Stimulated activated memory B cell treated with anti-CD40 and anti-IgM and Interleukin-4, amounts not matched to agents 10 μg/mL and 1 μg/mL and 100 μg/mL, for 72 hours (primary cell): ENCODE results near the gene FKBP10.
A peak's percentile ranks its signal among the peaks of the same experiment; 100 is the strongest.

Experiments
- ATAC-seq: fragments of 150-1000 bp; cut with Tn5 transposase; 2 replicates; pipeline ENCODE4 v1.10.0; 2021
- H3K27ac Mint-ChIP-seq: one replicate; pipeline ENCODE4 v1.8.0; 2022; ENCODE audit warnings: mild to moderate bottlenecking, mixed read lengths
- H3K27me3 Mint-ChIP-seq: one replicate; pipeline ENCODE4 v1.8.0; 2022; ENCODE audit warnings: mixed read lengths
- H3K36me3 Mint-ChIP-seq: one replicate; pipeline ENCODE4 v1.8.0; 2022; ENCODE audit warnings: mixed read lengths
- H3K4me1 Mint-ChIP-seq: one replicate; pipeline ENCODE4 v1.8.0; 2022; ENCODE audit warnings: mixed read lengths
- H3K4me3 Mint-ChIP-seq: one replicate; pipeline ENCODE4 v1.8.0; 2022; ENCODE audit warnings: mild to moderate bottlenecking, moderate library complexity, mixed read lengths
- H3K9me3 Mint-ChIP-seq: one replicate; pipeline ENCODE4 v1.8.0; 2022; ENCODE audit warnings: mixed read lengths

FKBP10 gene

GRCh38 chr17:41812381-41813151, at the start of gene FKBP10:
TSS of gene FKBP10 (plus strand) at chr17:41813004. CDS start at chr17:41813035, 31 bp downstream.
- peaks cover 39% of the 10 kb centered on the region for H3K27me3 Mint-ChIP-seq
- ATAC-seq, result no peak
- no peaks in the 10 kb centered on the region for H3K9me3 Mint-ChIP-seq
- H3K27ac Mint-ChIP-seq, result peak within 1 kb of the TSS; percentile 71
- peaks cover 24% of the 10 kb centered on the region for H3K4me1 Mint-ChIP-seq
- no peaks in the 10 kb centered on the region for H3K36me3 Mint-ChIP-seq
- H3K4me3 Mint-ChIP-seq, result peak within 1 kb of the TSS; percentile 90

- H3K4me3 Mint-ChIP-seq, result no peak overlapping the region
- no peaks in the 10 kb centered on the region for H3K9me3 Mint-ChIP-seq
- no peak for ATAC-seq
- H3K27ac Mint-ChIP-seq, result no peak overlapping the region
- no peaks in the 10 kb centered on the region for H3K27me3 Mint-ChIP-seq
- H3K4me1 Mint-ChIP-seq, result peaks cover 8% of the 10 kb centered on the region
- H3K36me3 Mint-ChIP-seq, result peaks cover 10% of the 10 kb centered on the region
Measured at GRCh38 chr17:41763327-41763726, 49.5 kb upstream of the FKBP10 start.

- H3K36me3 Mint-ChIP-seq, result peaks cover 10% of the 10 kb centered on the region
- ATAC-seq, result no peak
- no peak overlapping the region for H3K4me3 Mint-ChIP-seq
- peaks cover 2% of the 10 kb centered on the region for H3K4me1 Mint-ChIP-seq
- no peak overlapping the region for H3K27ac Mint-ChIP-seq
- H3K9me3 Mint-ChIP-seq, result no peaks in the 10 kb centered on the region
- no peaks in the 10 kb centered on the region for H3K27me3 Mint-ChIP-seq
Measured at GRCh38 chr17:41766135-41766534, 46.7 kb upstream of the FKBP10 start.

- no peaks in the 10 kb centered on the region for H3K9me3 Mint-ChIP-seq
- no peak for ATAC-seq
- peaks cover 6% of the 10 kb centered on the region for H3K36me3 Mint-ChIP-seq
- no peaks in the 10 kb centered on the region for H3K27me3 Mint-ChIP-seq
- no peak overlapping the region for H3K4me3 Mint-ChIP-seq
- H3K4me1 Mint-ChIP-seq, result peaks cover 7% of the 10 kb centered on the region
- H3K27ac Mint-ChIP-seq, result no peak overlapping the region
Measured at GRCh38 chr17:41767324-41768042, 45.3 kb upstream of the FKBP10 start.

GRCh38 chr17:41768682-41769288, 44.0 kb upstream of the FKBP10 start:
- H3K4me1 Mint-ChIP-seq, result peaks cover 7% of the 10 kb centered on the region

GRCh38 chr17:41769346-41769862, 43.4 kb upstream of the FKBP10 start:
- Mint-ChIP-seq H3K27ac (no peak overlapping the region), H3K36me3 (peaks cover 6% of the 10 kb centered on the region), H3K9me3 (no peaks in the 10 kb centered on the region), H3K27me3 (peaks cover 7% of the 10 kb centered on the region), H3K4me3 (no peak overlapping the region), H3K4me1 (peaks cover 10% of the 10 kb centered on the region)
- ATAC-seq, result no peak

More at GRCh38 chr17:41768682-41769288, 44.0 kb upstream of the FKBP10 start:
- Mint-ChIP-seq H3K9me3 (no peaks in the 10 kb centered on the region), H3K36me3 (peaks cover 6% of the 10 kb centered on the region), H3K27me3 (peaks cover under 1% of the 10 kb centered on the region), H3K27ac (no peak overlapping the region), H3K4me3 (no peak overlapping the region)
- no peak for ATAC-seq

GRCh38 chr17:41769985-41770384, 42.8 kb upstream of the FKBP10 start:
- no peaks in the 10 kb centered on the region for H3K9me3 Mint-ChIP-seq
- H3K4me3 Mint-ChIP-seq, result no peak overlapping the region
- H3K4me1 Mint-ChIP-seq, result peaks cover 14% of the 10 kb centered on the region
- ATAC-seq, result peak; percentile 9
- peaks cover 6% of the 10 kb centered on the region for H3K36me3 Mint-ChIP-seq
- peaks cover 9% of the 10 kb centered on the region for H3K27me3 Mint-ChIP-seq
- no peak overlapping the region for H3K27ac Mint-ChIP-seq

- ATAC-seq, result peak; percentile 6
- peak overlapping the region; percentile 66 for H3K4me3 Mint-ChIP-seq
- H3K27me3 Mint-ChIP-seq, result peaks cover 24% of the 10 kb centered on the region
- H3K9me3 Mint-ChIP-seq, result no peaks in the 10 kb centered on the region
- H3K36me3 Mint-ChIP-seq, result no peaks in the 10 kb centered on the region
- peaks cover 14% of the 10 kb centered on the region for H3K4me1 Mint-ChIP-seq
- H3K27ac Mint-ChIP-seq, result peak overlapping the region; percentile 78
Measured at GRCh38 chr17:41771389-41772206, 41.2 kb upstream of the FKBP10 start.

- Mint-ChIP-seq H3K27ac (peak overlapping the region; percentile 78), H3K36me3 (no peaks in the 10 kb centered on the region), H3K4me3 (peak overlapping the region; percentile 66), H3K4me1 (peaks cover 14% of the 10 kb centered on the region), H3K9me3 (no peaks in the 10 kb centered on the region), H3K27me3 (peaks cover 24% of the 10 kb centered on the region)
- no peak for ATAC-seq
Measured at GRCh38 chr17:41772218-41772585, 40.6 kb upstream of the FKBP10 start.

GRCh38 chr17:41772586-41773189, 40.1 kb upstream of the FKBP10 start:
- no peak for ATAC-seq
- Mint-ChIP-seq H3K27me3 (peaks cover 24% of the 10 kb centered on the region), H3K4me1 (peaks cover 14% of the 10 kb centered on the region), H3K9me3 (no peaks in the 10 kb centered on the region), H3K36me3 (no peaks in the 10 kb centered on the region), H3K4me3 (no peak overlapping the region), H3K27ac (peak overlapping the region; percentile 78)

GRCh38 chr17:41773190-41773588, 39.6 kb upstream of the FKBP10 start:
- Mint-ChIP-seq H3K9me3 (no peaks in the 10 kb centered on the region), H3K27ac (no peak overlapping the region), H3K27me3 (peaks cover 24% of the 10 kb centered on the region), H3K36me3 (no peaks in the 10 kb centered on the region), H3K4me3 (no peak overlapping the region), H3K4me1 (peaks cover 14% of the 10 kb centered on the region)
- no peak for ATAC-seq

- no peak overlapping the region for H3K4me3 Mint-ChIP-seq
- H3K4me1 Mint-ChIP-seq, result peaks cover 18% of the 10 kb centered on the region
- H3K27me3 Mint-ChIP-seq, result peaks cover 24% of the 10 kb centered on the region
- H3K9me3 Mint-ChIP-seq, result no peaks in the 10 kb centered on the region
- ATAC-seq, result no peak
- H3K27ac Mint-ChIP-seq, result no peak overlapping the region
- H3K36me3 Mint-ChIP-seq, result no peaks in the 10 kb centered on the region
Measured at GRCh38 chr17:41773731-41774193, 39.0 kb upstream of the FKBP10 start.

- peaks cover 21% of the 10 kb centered on the region for H3K4me1 Mint-ChIP-seq
- H3K4me3 Mint-ChIP-seq, result no peak overlapping the region
- H3K36me3 Mint-ChIP-seq, result no peaks in the 10 kb centered on the region
- no peak overlapping the region for H3K27ac Mint-ChIP-seq
- H3K9me3 Mint-ChIP-seq, result no peaks in the 10 kb centered on the region
- H3K27me3 Mint-ChIP-seq, result peaks cover 30% of the 10 kb centered on the region
- ATAC-seq, result peak; percentile 13
Measured at GRCh38 chr17:41775394-41776226, 37.2 kb upstream of the FKBP10 start.
